H1 (cell line): Measurements from ENCODE around the gene FPR3. TPM values are rescaled to one million over a fixed set of nuclear protein-coding genes. Genes with fewer than 3 reads are reported as not detected.

Source experiments
- CTCF ChIA-PET: fragments of 300-600 bp; sonication (Branson Sonifier 250); formaldehyde crosslinking; loops from one replicate; lab custom pipeline; 2021; ENCODE audit not compliant: partially characterized antibody; lab: Charles Lee
- POLR2A ChIA-PET: fragments of 300-600 bp; sonication (Branson Sonifier 250); formaldehyde crosslinking; loops from one replicate; lab custom pipeline; 2021; ENCODE audit warnings: inconsistent platforms; ENCODE audit not compliant: partially characterized antibody; lab: Charles Lee
- DNase-seq, 2 experiments: peaks; one replicate each; pipeline versions ENCODE4 v3.0.0 to v3.0.0-alpha.2; 2010 to 2022; ENCODE audit warnings: low spot score in 2 of 2, low read depth in 1 of 2, mixed read lengths in 1 of 2
- FAIRE-seq: peaks from 2 replicates; lab custom pipeline; 2011; peaks lifted over from hg19 to GRCh38; lab: Jason Lieb, UNC
- H2AFZ ChIP-seq: 2 replicates; pipeline ENCODE4 v1.8.1; 2012; ENCODE audit warnings: low read length, inconsistent platforms
- H2AK5ac ChIP-seq: 2 replicates; pipeline ENCODE4 v1.6.1; 2013; ENCODE audit warnings: low read depth, low read length
- H2BK120ac ChIP-seq: replicated peaks from 2 replicates; pipeline ENCODE3; 2013; ENCODE audit warnings: low read depth, low read length, inconsistent platforms
- H2BK12ac ChIP-seq: 2 replicates; pipeline ENCODE4 v1.6.1; 2013; ENCODE audit warnings: low read depth, low read length
- H2BK15ac ChIP-seq: 2 replicates; pipeline ENCODE4 v1.6.1; 2013; ENCODE audit warnings: low read length
- H2BK20ac ChIP-seq: 2 replicates; pipeline ENCODE4 v1.6.1; 2013; ENCODE audit warnings: low read length
- H2BK5ac ChIP-seq: 2 replicates; pipeline ENCODE4 v1.6.1; 2013; ENCODE audit warnings: low read depth, low read length
- H3K14ac ChIP-seq: 2 replicates; pipeline ENCODE4 v1.6.1; 2013; ENCODE audit warnings: inconsistent platforms; ENCODE audit not compliant: insufficient read length
- H3K18ac ChIP-seq: 2 replicates; pipeline ENCODE4 v1.6.1; 2013; ENCODE audit warnings: low read length; ENCODE audit errors: extremely low read depth
- H3K23ac ChIP-seq: 2 replicates; pipeline ENCODE4 v1.6.1; 2013; ENCODE audit warnings: inconsistent platforms; ENCODE audit not compliant: insufficient read length
- H3K23me2 ChIP-seq: 2 replicates; pipeline ENCODE4 v1.6.1; 2013; ENCODE audit warnings: low read depth, low read length
- H3K27ac ChIP-seq: 2 replicates; pipeline ENCODE4 v1.6.1; 2011; ENCODE audit warnings: low read depth, low read length, inconsistent platforms
- H3K27me3 ChIP-seq, 4 experiments: replicated peaks in 1 of 4; 1 replicate in 1 of 4; 2 replicates in 3 of 4; pipeline versions ENCODE4 v1.6.1 to v1.8.1; 2011 to 2013; ENCODE audit warnings: low read length in 3 of 4, mild to moderate bottlenecking in 3 of 4, inconsistent platforms in 2 of 4, mixed read lengths in 2 of 4, moderate library complexity in 1 of 4; ENCODE audit not compliant: control insufficient read depth in 3 of 4, insufficient read depth in 3 of 4; ENCODE audit errors: extremely low read depth in 1 of 4
- H3K36me3 ChIP-seq, 4 experiments: 2 replicates each; pipeline versions ENCODE4 v1.6.1 to v1.8.1; 2011 to 2013; ENCODE audit warnings: mild to moderate bottlenecking in 4 of 4, low read length in 3 of 4, moderate library complexity in 2 of 4, control low read depth in 1 of 4, inconsistent platforms in 1 of 4; ENCODE audit not compliant: insufficient read depth in 4 of 4, control insufficient read depth in 2 of 4
- H3K4ac ChIP-seq: replicated peaks from 2 replicates; pipeline ENCODE3; 2013; ENCODE audit warnings: low read length, low read depth, mixed read lengths, inconsistent platforms; ENCODE audit not compliant: insufficient read length
- H3K4me1 ChIP-seq, 4 experiments: replicated peaks in 1 of 4; 1 replicate in 1 of 4; 2 replicates in 3 of 4; pipeline versions ENCODE4 v1.6.1 to v1.8.1; 2011 to 2013; ENCODE audit warnings: low read length in 3 of 4, inconsistent platforms in 2 of 4, mixed read lengths in 1 of 4; ENCODE audit not compliant: insufficient read depth in 4 of 4, control insufficient read depth in 3 of 4
- H3K4me2 ChIP-seq, 2 experiments: 2 replicates each; pipeline versions ENCODE4 v1.6.1 to v1.8.1; 2011 to 2013; ENCODE audit warnings: low read depth in 2 of 2, low read length in 2 of 2, control low read depth in 1 of 2, inconsistent platforms in 1 of 2, mild to moderate bottlenecking in 1 of 2; ENCODE audit not compliant: insufficient read depth in 1 of 2
- H3K4me3 ChIP-seq, 4 experiments: fragments of 200-600, 300-600 bp in 1 of 4; sonication (generic), shearing (Covaris generic), sonication (Bioruptor Twin) in 1 of 4; 2 replicates each; pipeline versions ENCODE4 v1.5.1 to v1.8.1; 2011 to 2016; ENCODE audit warnings: low read length in 4 of 4, low read depth in 3 of 4, control low read depth in 2 of 4, inconsistent platforms in 2 of 4, mild to moderate bottlenecking in 2 of 4, mixed read lengths in 1 of 4, moderate library complexity in 1 of 4; ENCODE audit not compliant: insufficient read depth in 2 of 4; ENCODE audit errors: extremely low read depth in 1 of 4
- H3K56ac ChIP-seq: replicated peaks from 2 replicates; pipeline ENCODE3; 2013; ENCODE audit warnings: low read depth, mild to moderate bottlenecking, mixed read lengths, low read length, inconsistent platforms; ENCODE audit not compliant: insufficient read length
- H3K79me1 ChIP-seq: 2 replicates; pipeline ENCODE4 v1.6.1; 2013; ENCODE audit warnings: low read depth, low read length, control low read depth
- H3K79me2 ChIP-seq, 2 experiments: 2 replicates each; pipeline versions ENCODE4 v1.6.1 to v1.8.1; 2012 to 2013; ENCODE audit warnings: low read length in 2 of 2, mild to moderate bottlenecking in 2 of 2, inconsistent platforms in 1 of 2; ENCODE audit not compliant: insufficient read depth in 2 of 2, control insufficient read depth in 1 of 2
- H3K9ac ChIP-seq, 4 experiments: replicated peaks in 1 of 4; 1 replicate in 1 of 4; 2 replicates in 3 of 4; pipeline versions ENCODE4 v1.6.1 to v1.8.1; 2011 to 2013; ENCODE audit warnings: low read depth in 3 of 4, low read length in 3 of 4, control low read depth in 2 of 4, mild to moderate bottlenecking in 2 of 4, moderate library complexity in 2 of 4, inconsistent platforms in 1 of 4; ENCODE audit errors: extremely low read depth in 1 of 4
- H3K9me3 ChIP-seq, 2 experiments: 2 replicates each; pipeline versions ENCODE4 v1.6.1 to v1.8.1; 2012 to 2013; ENCODE audit warnings: mild to moderate bottlenecking in 2 of 2, moderate library complexity in 2 of 2, control low read depth in 1 of 2, inconsistent platforms in 1 of 2, low read depth in 1 of 2, low read length in 1 of 2, mixed read lengths in 1 of 2; ENCODE audit not compliant: insufficient read depth in 2 of 2
- H4K20me1 ChIP-seq, 2 experiments: replicated peaks in 1 of 2; 2 replicates each; pipeline versions ENCODE3 to v1.8.1; 2011 to 2013; ENCODE audit warnings: inconsistent platforms in 2 of 2, low read length in 2 of 2, mild to moderate bottlenecking in 1 of 2; ENCODE audit not compliant: insufficient read depth in 2 of 2, control insufficient read depth in 1 of 2
- H4K5ac ChIP-seq: 2 replicates; pipeline ENCODE4 v1.6.1; 2013; ENCODE audit warnings: low read length, low read depth, mixed read lengths, inconsistent platforms; ENCODE audit not compliant: insufficient read length
- H4K8ac ChIP-seq: 2 replicates; pipeline ENCODE4 v1.8.0; 2013; ENCODE audit warnings: mild to moderate bottlenecking, moderate library complexity, low read length, inconsistent platforms; ENCODE audit not compliant: insufficient read depth; ENCODE audit errors: extremely low read depth
- H4K91ac ChIP-seq: replicated peaks from 2 replicates; pipeline ENCODE3; 2013; ENCODE audit warnings: low read length, mixed read lengths, inconsistent platforms; ENCODE audit not compliant: insufficient read length
- BACH1 ChIP-seq: IDR thresholded peaks from 2 replicates; pipeline ENCODE4 v1.6.1; 2012; ENCODE audit warnings: low read length, improper control_type of control experiment
- BCL11A ChIP-seq, 2 experiments: IDR thresholded peaks; one replicate each; pipeline ENCODE4 v1.6.1; 2011; ENCODE audit warnings: low read depth in 2 of 2, low read length in 2 of 2, mild to moderate bottlenecking in 2 of 2
- CBX8 ChIP-seq: fragments of 300-800, 300-1000 bp; sonication (generic); IDR thresholded peaks from 2 replicates; pipeline ENCODE4 v1.7.1; 2016; ENCODE audit warnings: low read depth, low read length, borderline replicate concordance
- CEBPB ChIP-seq: IDR thresholded peaks from 2 replicates; pipeline ENCODE4 v1.6.1; 2012; ENCODE audit warnings: low read depth, low read length
- JUND ChIP-seq: IDR thresholded peaks from 2 replicates; pipeline ENCODE4 v1.6.1; 2011; ENCODE audit warnings: mild to moderate bottlenecking, improper control_type of control experiment, low read length
- KDM4A ChIP-seq: IDR thresholded peaks from one replicate; pipeline ENCODE4 v1.7.1; 2012; ENCODE audit warnings: low read depth, mild to moderate bottlenecking, moderate library complexity, low read length, inconsistent platforms; ENCODE audit not compliant: severe bottlenecking
- NRF1 ChIP-seq: IDR thresholded peaks from 2 replicates; pipeline ENCODE4 v1.6.1; 2011; ENCODE audit warnings: mild to moderate bottlenecking, low read depth, low read length, improper control_type of control experiment
- PHF8 ChIP-seq: fragments of 200-600 bp; sonication (generic); conservative IDR thresholded peaks from 2 replicates; pipeline ENCODE4 v1.7.1; 2012; ENCODE audit warnings: low read depth, mild to moderate bottlenecking, inconsistent platforms, low read length, moderate library complexity
- POU5F1 ChIP-seq: IDR thresholded peaks from 2 replicates; pipeline ENCODE4 v1.6.1; 2011; ENCODE audit warnings: low read depth, mild to moderate bottlenecking, low read length, moderate library complexity
- RNF2 ChIP-seq: fragments of 200-900, 300-1000 bp; sonication (generic); IDR thresholded peaks from 2 replicates; pipeline ENCODE4 v1.7.1; 2016; ENCODE audit warnings: borderline replicate concordance, low read depth, mild to moderate bottlenecking, antibody characterized with exemption, low read length; ENCODE audit not compliant: poor library complexity, severe bottlenecking; ENCODE audit errors: missing control alignments
- SIX5 ChIP-seq: IDR thresholded peaks from 2 replicates; pipeline ENCODE4 v1.6.1; 2011; ENCODE audit warnings: mild to moderate bottlenecking, low read depth, low read length
- SP1 ChIP-seq: IDR thresholded peaks from 2 replicates; pipeline ENCODE4 v1.6.1; 2011; ENCODE audit warnings: low read depth, low read length
- TBP ChIP-seq: IDR thresholded peaks from 2 replicates; pipeline ENCODE4 v1.6.1; 2011; ENCODE audit warnings: low read depth, low read length, improper control_type of control experiment
- WGBS, 2 experiments: shearing (Covaris generic) in 1 of 2; methylation state at CpG; one replicate each; pipeline versions ENCODE4 v1.1.6 to v1.1.7; 2013 to 2015; ENCODE audit warnings: low lambda C conversion rate in 2 of 2, mixed read lengths in 2 of 2, inconsistent platforms in 1 of 2, low coverage in 1 of 2, missing lambda C conversion rate in 1 of 2; ENCODE audit not compliant: insufficient replicate concordance in 2 of 2, insufficient coverage in 1 of 2, insufficient read length in 1 of 2; ENCODE audit errors: extremely low coverage in 1 of 2, missing lambda C conversion rate in 1 of 2; 5-methylcytosine and 5-hydroxymethylcytosine counted together
- polyA plus RNA-seq, 7 experiments: library from polyadenylated mRNA; depleted of rRNA in 3 of 7; stranded (reverse) in 5 of 7; unstranded in 2 of 7; fragments of >200 nt in 5 of 7; fragments of 200-250 nt in 2 of 7; gene quantifications; 1 replicate in 5 of 7; 2 replicates in 1 of 7; 4 replicates in 1 of 7; pipeline versions ENCODE4 v1.2.1 to v1.2.3, GENCODE V29; 2011 to 2013; ENCODE audit warnings: missing spikeins in 2 of 7, mixed read lengths in 2 of 7
- total RNA-seq: library from RNA; stranded (reverse); fragmentation: NEBNext Ultra II Directional; extraction: Animal tissue kit (Norgen Biotek cat#: 25700); gene quantifications from 2 replicates; pipeline ENCODE4 v1.2.1, GENCODE V29; 2021
- TF ChIP-seq, protein P1 (sequence below): IDR thresholded peaks from 2 replicates; pipeline ENCODE4 v1.6.1; 2012; ENCODE audit warnings: inconsistent platforms

Gene FPR3
- total and polyA plus RNA-seq, 2 of the 8 experiments (the other 6 are each of a cell fraction or from before 2014, with no cell fraction given): not detected

DNA sequence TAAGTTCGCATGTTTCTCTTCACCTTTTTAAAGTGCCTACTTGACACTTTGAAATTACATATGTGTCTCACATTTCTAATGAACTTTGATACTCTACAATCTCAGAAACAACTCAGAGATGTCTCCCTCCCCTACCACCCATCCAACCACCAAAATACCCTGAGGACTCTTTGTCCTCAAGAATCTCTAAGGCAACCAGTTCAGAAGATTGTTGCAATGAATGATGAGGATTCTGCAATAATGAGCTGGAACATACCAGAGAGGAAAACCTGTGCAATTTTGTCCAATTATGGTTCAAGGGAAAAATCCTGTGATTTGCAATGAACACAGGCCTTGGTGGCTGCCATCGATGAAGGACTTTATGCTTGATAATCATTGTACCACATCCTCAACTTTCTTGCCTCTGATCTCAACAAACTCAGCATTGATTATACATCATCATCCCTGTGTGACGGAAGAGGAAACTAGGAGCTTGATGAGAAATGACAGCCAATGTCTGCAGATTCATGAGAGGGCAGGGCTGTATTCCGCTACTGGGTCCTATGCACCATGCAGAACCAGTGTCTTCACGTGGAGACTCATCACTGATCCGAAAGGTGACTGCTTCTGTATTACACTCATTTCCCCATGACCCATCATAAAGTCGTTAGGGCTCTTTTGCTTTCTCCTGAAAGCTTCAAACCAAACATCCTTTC lies 44.4 kb upstream of the FPR3 start:
- no peak overlapping the region for H2BK12ac ChIP-seq
- CTCF ChIA-PET: interaction anchor here (1.2 to 1.4 kb wide), 3 partner anchors 8 to 27 kb away, joined by 3 read pairs; no protein-coding TSS in a partner anchor
- no peak overlapping the region for H3K9ac ChIP-seq
- no peak for TF ChIP-seq TBP
- no peak for TF ChIP-seq JUND
- no peak for TF ChIP-seq CEBPB
- TF ChIP-seq NRF1: no peak
- TF ChIP-seq, protein P1, sequence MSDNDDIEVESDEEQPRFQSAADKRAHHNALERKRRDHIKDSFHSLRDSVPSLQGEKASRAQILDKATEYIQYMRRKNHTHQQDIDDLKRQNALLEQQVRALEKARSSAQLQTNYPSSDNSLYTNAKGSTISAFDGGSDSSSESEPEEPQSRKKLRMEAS: no peak
- TF ChIP-seq KDM4A: no peak
- TF ChIP-seq PHF8: no peak
- TF ChIP-seq BCL11A (IDR thresholded peaks at IDR 0.05; ENCODE audit: low read depth in 2 of 2, low read length in 2 of 2): no peak
- no peak for TF ChIP-seq CBX8
- TF ChIP-seq RNF2: no peak
- no peak for TF ChIP-seq SIX5
- no peak for TF ChIP-seq BACH1
- no peak for TF ChIP-seq POU5F1
- no peak for TF ChIP-seq SP1

More for the DNA sequence above, 44.4 kb upstream of the FPR3 start:
- Histone ChIP-seq H3K79me2 (no peaks in the 10 kb centered on the region), H2BK5ac (no peak overlapping the region), H3K27me3 (0 out of 7 replicates have a peak, but pooled peaks cover 0 to 2% (median 0%) of the 10 kb centered on the region in 4 experiments), H2BK20ac (no peak overlapping the region), H3K23me2 (no peaks in the 10 kb centered on the region), H3K4me2 (no peak overlapping the region), H3K9me3 (peaks cover 5 to 13% of the 10 kb centered on the region in 2 experiments; a peak in 2 of 4 replicates), H2BK15ac (no peak overlapping the region), H3K79me1 (no peaks in the 10 kb centered on the region), H4K20me1 (no peaks in the 10 kb centered on the region), H3K14ac (no peak overlapping the region), H4K91ac (no peak overlapping the region), H3K23ac (no peak overlapping the region), H3K18ac (no peak overlapping the region), H2AFZ (no peak overlapping the region), H2BK120ac (no peak overlapping the region), H2AK5ac (no peak overlapping the region), H3K4me1 (no peaks in the 10 kb centered on the region), H4K8ac (no peak overlapping the region), H4K5ac (no peak overlapping the region), H3K4me3 (no peak overlapping the region), H3K27ac (no peak overlapping the region), H3K4ac (no peak overlapping the region), H3K36me3 (no peaks in the 10 kb centered on the region), H3K56ac (no peak overlapping the region)
- WGBS, 2 experiments: 76% methylated on average over 7 of the region's 7 CpGs; no CpG with 5 or more reads in 1 of the 2 experiments
- FAIRE-seq: no peak
- DNase-seq: no peak
- POLR2A ChIA-PET: no interaction called here
